Measurements from ENCODE around the gene DNM2.
"Not testable (repeated sequence)": the region's sequence is repeated elsewhere in the genome, so short reads cannot be mapped to it uniquely, and the experiment has no call there.

Gene DNM2

GRCh38 chr19:10727685-10728201 is 9.9 kb downstream of the DNM2 start:
- no peak for DNase-seq

- no peak for DNase-seq
These were observed 11.5 kb downstream of the DNM2 start for GRCh38 chr19:10729411-10729810.

GRCh38 chr19:10730932-10731331 is 13.1 kb downstream of the DNM2 start:
- no peak for DNase-seq

GRCh38 chr19:10735741-10736140 is 17.9 kb downstream of the DNM2 start:
- no peak for DNase-seq

- DNase-seq, result no peak
These were observed 18.3 kb downstream of the DNM2 start for GRCh38 chr19:10736189-10736588.

- DNase-seq, result no peak
These were observed 19.2 kb downstream of the DNM2 start for GRCh38 chr19:10736916-10737551.

- no peak for DNase-seq
These were observed 19.8 kb downstream of the DNM2 start for GRCh38 chr19:10737722-10738121.

- no peak for DNase-seq
These were observed 22.9 kb downstream of the DNM2 start for GRCh38 chr19:10740798-10741197.

GRCh38 chr19:10742476-10742875 is 24.6 kb downstream of the DNM2 start:
- DNase-seq, result no peak

GRCh38 chr19:10744253-10744798 is 26.4 kb downstream of the DNM2 start:
- no peak for DNase-seq

GRCh38 chr19:10744801-10745293 is 27.0 kb downstream of the DNM2 start:
- DNase-seq, result no peak

GRCh38 chr19:10746437-10746836 is 28.6 kb downstream of the DNM2 start:
- DNase-seq, result not testable (repeated sequence)

- DNase-seq, result no peak
These were observed 29.4 kb downstream of the DNM2 start for GRCh38 chr19:10747271-10747670.

- no peak for DNase-seq
These were observed 29.8 kb downstream of the DNM2 start for GRCh38 chr19:10747674-10748073.

- no peak for DNase-seq
These were observed 30.5 kb downstream of the DNM2 start for GRCh38 chr19:10748195-10748926.

GRCh38 chr19:10748927-10749434 is 31.1 kb downstream of the DNM2 start:
- no peak for DNase-seq

- DNase-seq, result no peak
These were observed 31.8 kb downstream of the DNM2 start for GRCh38 chr19:10749435-10750384.

- DNase-seq, result no peak
These were observed 33.5 kb downstream of the DNM2 start for GRCh38 chr19:10751109-10751953.

GRCh38 chr19:10752237-10752912 is 34.5 kb downstream of the DNM2 start:
- DNase-seq, result no peak

GRCh38 chr19:10752913-10753704 is 35.2 kb downstream of the DNM2 start:
- no peak for DNase-seq
